ENCODE data around the gene CEP112.

The CEP112 gene

GRCh38 chr17:65601145-65601544 is 590.8 kb downstream of the CEP112 start:
- TF ChIP-seq ESRRG (CRISPR knock-in tag; IDR thresholded peaks at IDR 0.05) (no peak), ZNF70 (CRISPR knock-in tag; IDR thresholded peaks at IDR 0.05) (no peak), SNAI2 (CRISPR knock-in tag; IDR thresholded peaks at IDR 0.05) (no peak), ZFP30 (CRISPR knock-in tag; IDR thresholded peaks at IDR 0.05) (no peak), CSDC2 (CRISPR knock-in tag; IDR thresholded peaks at IDR 0.05) (no peak)
- ATAC-seq: no peak

GRCh38 chr17:65600518-65600917 is 591.4 kb downstream of the CEP112 start:
- no peak for ATAC-seq
- TF ChIP-seq ZNF8 (CRISPR knock-in tag; IDR thresholded peaks at IDR 0.05) (no peak), ARNTL (CRISPR knock-in tag; IDR thresholded peaks at IDR 0.05; ENCODE audit: borderline replicate concordance, low read depth) (no peak), OSR1 (CRISPR knock-in tag; IDR thresholded peaks at IDR 0.05) (no peak), TCF4 (CRISPR knock-in tag; IDR thresholded peaks at IDR 0.05; ENCODE audit: borderline replicate concordance) (no peak), ZFP30 (CRISPR knock-in tag; IDR thresholded peaks at IDR 0.05) (no peak), TSHZ2 (CRISPR knock-in tag; IDR thresholded peaks at IDR 0.05) (no peak), RARB (CRISPR knock-in tag; IDR thresholded peaks at IDR 0.05) (no peak), PPARA (CRISPR knock-in tag; IDR thresholded peaks at IDR 0.05; ENCODE audit: borderline replicate concordance) (no peak), POU6F1 (CRISPR knock-in tag; IDR thresholded peaks at IDR 0.05; ENCODE audit: borderline replicate concordance, low read depth) (no peak), TOX (CRISPR knock-in tag; IDR thresholded peaks at IDR 0.05; ENCODE audit: borderline replicate concordance) (no peak), ZC3H10 (CRISPR knock-in tag; IDR thresholded peaks at IDR 0.05) (no peak), ZFP3 (CRISPR knock-in tag; IDR thresholded peaks at IDR 0.05) (no peak), SNAI2 (CRISPR knock-in tag; IDR thresholded peaks at IDR 0.05) (no peak), ISL1 (CRISPR knock-in tag; IDR thresholded peaks at IDR 0.05) (no peak), CSRNP3 (CRISPR knock-in tag; IDR thresholded peaks at IDR 0.05) (no peak)

GRCh38 chr17:65599650-65600049 is 592.3 kb downstream of the CEP112 start:
- ATAC-seq: no peak
- TF ChIP-seq POU6F1 (CRISPR knock-in tag; IDR thresholded peaks at IDR 0.05; ENCODE audit: borderline replicate concordance, low read depth): no peak
- no peak for TF ChIP-seq TOX (CRISPR knock-in tag; IDR thresholded peaks at IDR 0.05; ENCODE audit: borderline replicate concordance)

GRCh38 chr17:65598746-65599145 is 593.2 kb downstream of the CEP112 start:
- TF ChIP-seq BACH2 (CRISPR knock-in tag; IDR thresholded peaks at IDR 0.05; ENCODE audit: borderline replicate concordance) (no peak), PPARA (CRISPR knock-in tag; IDR thresholded peaks at IDR 0.05; ENCODE audit: borderline replicate concordance) (no peak), CSRNP3 (CRISPR knock-in tag; IDR thresholded peaks at IDR 0.05) (no peak), SNAI2 (CRISPR knock-in tag; IDR thresholded peaks at IDR 0.05) (no peak), CSDC2 (CRISPR knock-in tag; IDR thresholded peaks at IDR 0.05) (no peak)
- no peak for ATAC-seq
